ENCODE measurements around the gene AEBP2.

DNA sequence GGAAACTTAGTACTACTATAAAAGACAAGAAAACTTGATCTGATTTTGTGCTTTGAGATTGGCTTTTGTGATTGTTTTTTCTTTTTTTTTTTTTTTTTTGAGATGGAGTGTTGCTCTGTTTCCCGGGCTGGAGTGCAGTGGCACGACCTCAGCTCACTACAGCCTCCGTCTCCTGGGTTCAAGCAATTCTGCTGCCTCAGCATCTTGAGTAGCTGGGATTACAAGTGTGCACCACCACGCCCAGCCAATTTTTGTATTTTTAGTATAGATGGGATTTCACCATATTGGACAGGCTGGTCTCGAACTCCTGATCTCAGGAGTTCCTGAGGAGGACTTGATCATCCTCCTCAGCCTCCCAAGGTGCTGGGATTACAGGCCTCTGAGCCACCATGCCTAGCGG is 26.4 kb downstream of the AEBP2 start:
- TF ChIP-seq, protein P1, sequence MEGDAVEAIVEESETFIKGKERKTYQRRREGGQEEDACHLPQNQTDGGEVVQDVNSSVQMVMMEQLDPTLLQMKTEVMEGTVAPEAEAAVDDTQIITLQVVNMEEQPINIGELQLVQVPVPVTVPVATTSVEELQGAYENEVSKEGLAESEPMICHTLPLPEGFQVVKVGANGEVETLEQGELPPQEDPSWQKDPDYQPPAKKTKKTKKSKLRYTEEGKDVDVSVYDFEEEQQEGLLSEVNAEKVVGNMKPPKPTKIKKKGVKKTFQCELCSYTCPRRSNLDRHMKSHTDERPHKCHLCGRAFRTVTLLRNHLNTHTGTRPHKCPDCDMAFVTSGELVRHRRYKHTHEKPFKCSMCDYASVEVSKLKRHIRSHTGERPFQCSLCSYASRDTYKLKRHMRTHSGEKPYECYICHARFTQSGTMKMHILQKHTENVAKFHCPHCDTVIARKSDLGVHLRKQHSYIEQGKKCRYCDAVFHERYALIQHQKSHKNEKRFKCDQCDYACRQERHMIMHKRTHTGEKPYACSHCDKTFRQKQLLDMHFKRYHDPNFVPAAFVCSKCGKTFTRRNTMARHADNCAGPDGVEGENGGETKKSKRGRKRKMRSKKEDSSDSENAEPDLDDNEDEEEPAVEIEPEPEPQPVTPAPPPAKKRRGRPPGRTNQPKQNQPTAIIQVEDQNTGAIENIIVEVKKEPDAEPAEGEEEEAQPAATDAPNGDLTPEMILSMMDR (IDR thresholded peaks at IDR 0.05; ENCODE audit: low read depth, low read length): no peak
- TF ChIP-seq EZH2phosphoT487 (IDR thresholded peaks at IDR 0.05; ENCODE audit: low read depth): no peak

All from OCI-LY3 (cell line).